ELF-1 (cell line): Measurements from ENCODE around the gene ATOH7.
"Not testable (repeated sequence)": the region's sequence is repeated elsewhere in the genome, so short reads cannot be mapped to it uniquely, and the experiment has no call there.

Source experiments
- DNase-seq: peaks from one replicate; pipeline ENCODE4 v3.0.0-alpha.2; 2016; ENCODE audit warnings: low read depth, low spot score

Gene ATOH7

GRCh38 chr10:68237173-68237572, 5.3 kb upstream of the ATOH7 start:
- no peak for DNase-seq

- DNase-seq, result no peak
Observed at GRCh38 chr10:68235581-68235980, 3.7 kb upstream of the ATOH7 start.

GRCh38 chr10:68235111-68235510, 3.2 kb upstream of the ATOH7 start:
- no peak for DNase-seq

GRCh38 chr10:68233046-68233445, 1.1 kb upstream of the ATOH7 start:
- no peak for DNase-seq

- DNase-seq, result peak; percentile 89
Observed at GRCh38 chr10:68231106-68231816, 652 bp downstream of the ATOH7 start.

GRCh38 chr10:68230268-68230667, 1.6 kb downstream of the ATOH7 start:
- DNase-seq, result no peak

- DNase-seq, result no peak
Observed at GRCh38 chr10:68224810-68225209, 7.1 kb downstream of the ATOH7 start.

GRCh38 chr10:68223535-68224165, 8.3 kb downstream of the ATOH7 start:
- peak; percentile 55 for DNase-seq

- DNase-seq, result no peak
Observed at GRCh38 chr10:68222391-68222790, 9.5 kb downstream of the ATOH7 start.

GRCh38 chr10:68221196-68221595, 10.7 kb downstream of the ATOH7 start:
- no peak for DNase-seq

- DNase-seq, result no peak
Observed at GRCh38 chr10:68218786-68219185, 13.1 kb downstream of the ATOH7 start.

- DNase-seq, result no peak
Observed at GRCh38 chr10:68212721-68213352, 19.1 kb downstream of the ATOH7 start.

- no peak for DNase-seq
Observed at GRCh38 chr10:68211669-68212068, 20.2 kb downstream of the ATOH7 start.

- peak; percentile 90 for DNase-seq
Observed at GRCh38 chr10:68208424-68209042, 23.4 kb downstream of the ATOH7 start.

- no peak for DNase-seq
Observed at GRCh38 chr10:68202960-68203353, 29.0 kb downstream of the ATOH7 start.

- DNase-seq, result no peak
Observed at GRCh38 chr10:68196701-68197100, 35.2 kb downstream of the ATOH7 start.

GRCh38 chr10:68195776-68196175, 36.1 kb downstream of the ATOH7 start:
- DNase-seq, result not testable (repeated sequence)

GRCh38 chr10:68194290-68194689, 37.6 kb downstream of the ATOH7 start:
- DNase-seq, result no peak

- DNase-seq, result no peak
Observed at GRCh38 chr10:68192113-68192512, 39.8 kb downstream of the ATOH7 start.

- DNase-seq, result no peak
Observed at GRCh38 chr10:68188835-68189234, 43.1 kb downstream of the ATOH7 start.

- no peak for DNase-seq
Observed at GRCh38 chr10:68185085-68185484, 46.8 kb downstream of the ATOH7 start.

- DNase-seq, result peak; percentile 8
Observed at GRCh38 chr10:68184546-68184945, 47.4 kb downstream of the ATOH7 start.
